RCC 7860 (cell line): ENCODE measurements around the gene LRRC7.

ENCODE experiments used
- DNase-seq: peaks from one replicate; pipeline ENCODE4 v3.0.0-alpha.2; 2015; ENCODE audit warnings: low spot score
- FAIRE-seq: peaks from 2 replicates; lab custom pipeline; 2012; peaks lifted over from hg19 to GRCh38; lab: Jason Lieb, UNC

The LRRC7 gene

GRCh38 chr1:70143048-70143659 lies 575.4 kb downstream of the LRRC7 start:
- FAIRE-seq (no peak), DNase-seq (no peak)

DNA sequence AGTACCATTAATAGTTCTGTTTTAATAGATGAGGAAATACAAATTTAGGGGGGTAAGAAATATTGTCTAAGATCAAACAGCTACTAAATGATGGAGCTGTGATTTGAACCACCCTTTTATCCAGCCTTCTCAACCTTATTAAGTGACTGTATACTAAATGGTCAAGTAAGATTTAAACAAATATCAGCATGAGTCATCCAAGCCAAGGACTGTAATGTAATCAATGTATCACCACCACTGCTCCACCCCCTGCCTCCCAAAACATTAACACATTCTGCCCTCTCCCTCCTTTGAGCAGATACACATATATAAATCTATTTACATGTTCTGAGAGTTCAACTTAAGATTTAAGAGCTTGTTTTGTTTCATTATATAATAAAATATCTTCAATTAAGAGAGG lies 578.8 kb downstream of the LRRC7 start:
- no peak for FAIRE-seq

GRCh38 chr1:70150444-70150843 lies 582.7 kb downstream of the LRRC7 start:
- no peak for FAIRE-seq

More for the DNA sequence above, 578.8 kb downstream of the LRRC7 start:
- no peak for DNase-seq

DNA sequence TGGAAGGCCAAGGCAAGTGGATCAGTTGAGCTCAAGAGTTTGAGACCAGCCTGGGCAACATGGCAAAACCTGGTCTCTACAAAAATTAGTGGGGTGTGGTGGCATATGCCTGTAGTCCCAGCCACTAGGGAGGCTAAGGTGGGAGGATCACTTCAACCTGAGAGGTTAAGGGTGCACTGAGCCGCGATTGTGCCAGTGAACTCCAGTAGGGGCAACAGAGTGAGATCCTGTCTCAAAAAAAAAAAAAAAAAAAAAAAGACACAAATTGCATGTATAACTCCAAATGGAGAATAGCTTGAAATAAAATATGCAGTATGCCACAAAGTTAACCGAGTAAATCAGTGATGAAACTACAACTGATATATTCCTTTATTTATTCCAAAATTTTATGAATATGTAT lies 586.0 kb downstream of the LRRC7 start:
- DNase-seq (no peak), FAIRE-seq (no peak)

More at GRCh38 chr1:70150444-70150843, 582.7 kb downstream of the LRRC7 start:
- no peak for DNase-seq

- FAIRE-seq (peak; percentile 81), DNase-seq (peak; percentile 74)
Measured at GRCh38 chr1:70156529-70157120, 588.9 kb downstream of the LRRC7 start.

- no peak for DNase-seq
- FAIRE-seq, result no peak
Measured at GRCh38 chr1:70164350-70164749, 596.6 kb downstream of the LRRC7 start.

DNA sequence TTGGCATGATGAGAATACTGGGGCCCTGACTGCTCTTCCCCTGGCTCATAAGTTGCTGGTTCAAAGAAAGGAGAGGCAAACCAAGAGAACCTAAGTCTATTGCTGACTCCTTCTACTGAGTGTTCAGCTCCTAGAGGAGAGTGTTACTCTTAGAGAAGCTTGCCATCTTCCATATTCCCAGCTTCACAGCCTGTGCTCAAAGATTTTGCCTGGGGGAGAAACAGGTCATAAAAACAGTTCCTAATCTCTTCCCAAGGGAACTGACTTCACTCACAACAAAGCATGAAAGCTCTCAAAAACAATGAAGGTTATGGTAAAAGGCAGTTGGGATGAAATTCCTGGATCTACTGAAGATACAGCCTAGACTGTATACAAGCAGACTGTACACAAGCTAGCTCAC lies 600.6 kb downstream of the LRRC7 start:
- FAIRE-seq (no peak), DNase-seq (no peak)

DNA sequence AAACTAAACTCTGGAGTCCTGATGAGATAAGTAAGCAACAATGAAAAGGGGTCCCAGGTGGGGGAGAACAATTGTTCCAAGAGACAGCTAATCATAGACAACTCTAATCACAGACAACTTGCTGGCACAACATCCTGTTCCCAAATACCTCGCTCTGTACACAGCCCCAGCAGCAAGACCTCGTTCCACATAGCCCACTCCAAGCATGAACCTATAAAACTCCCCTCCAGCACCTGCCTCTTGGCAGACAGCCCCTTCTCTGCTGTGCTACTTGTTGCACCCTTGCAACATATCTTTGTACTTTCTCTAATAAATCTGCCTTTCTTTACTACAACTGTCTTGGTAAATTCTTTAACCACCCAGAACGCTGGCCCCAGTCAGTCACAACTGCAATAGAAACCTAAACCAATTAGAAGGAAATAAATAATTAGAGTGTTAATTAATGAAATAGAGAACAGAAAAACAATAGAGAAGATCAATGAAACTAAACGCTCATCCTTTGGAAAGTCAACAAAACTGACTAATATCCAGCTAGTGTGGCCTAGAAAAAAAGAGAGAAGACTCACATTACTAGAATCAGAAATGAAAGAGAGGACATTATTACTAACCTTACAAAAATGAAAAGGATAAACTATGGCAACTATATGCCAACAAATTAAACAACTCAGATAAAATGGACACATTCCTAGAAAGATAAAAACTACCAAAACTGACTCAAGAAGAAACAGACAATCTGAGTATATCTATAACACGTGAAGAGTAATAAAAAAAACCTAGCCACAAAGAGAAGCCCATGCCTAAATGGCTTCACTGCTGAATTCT lies 601.5 kb downstream of the LRRC7 start:
- DNase-seq, result no peak
- FAIRE-seq, result no peak

GRCh38 chr1:70171512-70171911 lies 603.8 kb downstream of the LRRC7 start:
- FAIRE-seq, result no peak

More at GRCh38 chr1:70171512-70171911, 603.8 kb downstream of the LRRC7 start:
- no peak for DNase-seq
